SK-N-SH (cell line): ENCODE results near the gene AGBL3. TPM values are rescaled to one million over a fixed set of nuclear protein-coding genes. Genes with fewer than 3 reads are reported as not detected.

Source experiments
- CTCF ChIA-PET: fragments of 300-600, 350-600 bp; formaldehyde crosslinking; extraction: SDS; loops from one replicate; lab custom pipeline; 2021; lab: Yijun Ruan, JAX
- POLR2A ChIA-PET: fragments of 350-600 bp; sonication (Branson Sonifier 250); formaldehyde crosslinking; extraction: SDS; loops from one replicate; lab custom pipeline; 2020; ENCODE audit warnings: antibody characterized with exemption, inconsistent platforms; lab: Yijun Ruan, JAX
- DNase-seq: peaks from one replicate; pipeline ENCODE4 v3.0.0; 2012
- H2AFZ ChIP-seq: fragments of 200-600 bp; sonication (generic); 2 replicates; pipeline ENCODE4 v1.8.1; 2016; ENCODE audit warnings: antibody characterized with exemption, mild to moderate bottlenecking, low read depth
- H3F3A ChIP-seq: fragments of 200-600 bp; sonication (generic); replicated peaks from 2 replicates; pipeline ENCODE3; 2016; ENCODE audit warnings: antibody characterized with exemption, mild to moderate bottlenecking; ENCODE audit not compliant: insufficient read depth
- H3K27ac ChIP-seq, 2 experiments: fragments of 200-500 bp in 1 of 2; fragments of 200-600 bp in 1 of 2; sonication (Bioruptor generic) in 1 of 2; sonication (generic), shearing (Covaris generic) in 1 of 2; 2 replicates each; pipeline versions ENCODE4 v1.5.1 to v1.6.1; 2014 to 2016; ENCODE audit warnings: low read depth in 2 of 2, inconsistent platforms in 1 of 2, low read length in 1 of 2, mild to moderate bottlenecking in 1 of 2, mixed read lengths in 1 of 2
- H3K27me3 ChIP-seq: fragments of 200-600 bp; sonication (generic), shearing (Covaris generic); 2 replicates; pipeline ENCODE4 v1.6.1; 2016; ENCODE audit warnings: mixed run types; ENCODE audit not compliant: insufficient read depth
- H3K36me3 ChIP-seq, 2 experiments: fragments of 200-500 bp in 1 of 2; fragments of 200-600 bp in 1 of 2; sonication (Bioruptor generic) in 1 of 2; sonication (generic) in 1 of 2; replicated peaks in 1 of 2; 2 replicates each; pipeline versions ENCODE3 to v1.5.1; 2014 to 2016; ENCODE audit warnings: low read length in 1 of 2, mild to moderate bottlenecking in 1 of 2; ENCODE audit not compliant: insufficient read depth in 2 of 2, control insufficient read depth in 1 of 2
- H3K4me1 ChIP-seq, 2 experiments: fragments of 200-500 bp in 1 of 2; fragments of 200-600 bp in 1 of 2; sonication (Bioruptor generic) in 1 of 2; sonication (generic), shearing (Covaris generic) in 1 of 2; 2 replicates each; pipeline versions ENCODE4 v1.5.1 to v1.6.1; 2014 to 2016; ENCODE audit warnings: low read depth in 1 of 2, low read length in 1 of 2, mixed run types in 1 of 2; ENCODE audit not compliant: insufficient read depth in 2 of 2, control insufficient read depth in 1 of 2
- H3K4me2 ChIP-seq: fragments of 200-600 bp; sonication (generic), shearing (Covaris generic); 2 replicates; pipeline ENCODE4 v1.6.1; 2017; ENCODE audit warnings: mixed run types
- H3K4me3 ChIP-seq, 2 experiments: fragments of 200-500 bp in 1 of 2; fragments of 200-600 bp in 1 of 2; sonication (Bioruptor generic) in 1 of 2; sonication (generic), shearing (Covaris generic) in 1 of 2; 2 replicates each; pipeline versions ENCODE4 v1.5.1 to v1.8.1; 2014 to 2016; ENCODE audit warnings: low read depth in 2 of 2, inconsistent platforms in 1 of 2, low read length in 1 of 2, mild to moderate bottlenecking in 1 of 2, mixed read lengths in 1 of 2, moderate library complexity in 1 of 2
- H3K79me2 ChIP-seq: fragments of 200-600 bp; sonication (generic); 2 replicates; pipeline ENCODE4 v1.8.1; 2017; ENCODE audit warnings: mild to moderate bottlenecking; ENCODE audit not compliant: insufficient read depth
- H3K9ac ChIP-seq: fragments of 200-600 bp; sonication (generic); 2 replicates; pipeline ENCODE4 v1.6.1; 2017; ENCODE audit warnings: mixed run types
- H3K9me2 ChIP-seq: fragments of 200-600 bp; sonication (generic); 2 replicates; pipeline ENCODE4 v1.6.1; 2017; ENCODE audit warnings: mixed run types
- H3K9me3 ChIP-seq: fragments of 200-600 bp; sonication (generic); 2 replicates; pipeline ENCODE4 v1.6.1; 2017; ENCODE audit warnings: mixed run types, mild to moderate bottlenecking, moderate library complexity
- H4K20me1 ChIP-seq: fragments of 200-600 bp; sonication (generic); 2 replicates; pipeline ENCODE4 v1.6.1; 2017; ENCODE audit warnings: mild to moderate bottlenecking, mixed run types; ENCODE audit not compliant: insufficient read depth
- FOXM1 ChIP-seq: IDR thresholded peaks from 2 replicates; pipeline ENCODE4 v1.4.0; 2012; ENCODE audit warnings: low read depth, mild to moderate bottlenecking
- JUND ChIP-seq: IDR thresholded peaks from 2 replicates; pipeline ENCODE4 v1.4.0; 2012
- MXI1 ChIP-seq: IDR thresholded peaks from 2 replicates; pipeline ENCODE4 v1.6.1; 2012; ENCODE audit warnings: mild to moderate bottlenecking, low read depth, low read length, improper control_type of control experiment
- NFIC ChIP-seq: IDR thresholded peaks from 2 replicates; pipeline ENCODE4 v1.4.0; 2012; ENCODE audit warnings: borderline replicate concordance
- NRF1 ChIP-seq: IDR thresholded peaks from 2 replicates; pipeline ENCODE4 v1.6.1; 2012; ENCODE audit warnings: low read depth, mild to moderate bottlenecking, low read length
- PBX3 ChIP-seq: IDR thresholded peaks from 2 replicates; pipeline ENCODE4; 2012
- POLR2AphosphoS5 ChIP-seq: IDR thresholded peaks from 2 replicates; pipeline ENCODE4 v1.6.1; 2012; ENCODE audit warnings: low read depth, low read length
- RCOR1 ChIP-seq: fragments of 150-350 bp; IDR thresholded peaks from 2 replicates; pipeline ENCODE4 v1.6.1; 2017; ENCODE audit warnings: antibody characterized with exemption, low read length
- RXRA ChIP-seq: IDR thresholded peaks from 2 replicates; pipeline ENCODE4 v1.4.0; 2012; ENCODE audit warnings: low read depth, mild to moderate bottlenecking, borderline replicate concordance
- TAF1 ChIP-seq: IDR thresholded peaks from 2 replicates; pipeline ENCODE4 v1.6.1; 2012; ENCODE audit warnings: low read depth, mild to moderate bottlenecking, low read length, moderate library complexity, borderline replicate concordance
- TEAD4 ChIP-seq: IDR thresholded peaks from 2 replicates; pipeline ENCODE4 v1.4.0; 2012; ENCODE audit warnings: mild to moderate bottlenecking, borderline replicate concordance; ENCODE audit not compliant: insufficient read depth
- USF2 ChIP-seq: fragments of 150-350 bp; IDR thresholded peaks from 2 replicates; pipeline ENCODE4 v1.6.1; 2017; ENCODE audit warnings: antibody characterized with exemption, low read length, low read depth, borderline replicate concordance
- WGBS: methylation state at CpG from one replicate; pipeline ENCODE4 v1.1.6; 2017; ENCODE audit warnings: low lambda C conversion rate; 5-methylcytosine and 5-hydroxymethylcytosine counted together
- polyA plus RNA-seq, 3 experiments: library from polyadenylated mRNA; depleted of rRNA; stranded (reverse); fragments of >200 nt; gene quantifications; 2 replicates each; pipeline ENCODE4 v1.2.3, GENCODE V29; 2012
- TF ChIP-seq, protein P1 (sequence below): IDR thresholded peaks from 2 replicates; pipeline ENCODE4 v1.4.0; 2012; ENCODE audit warnings: low read depth
- TF ChIP-seq, protein P2 (sequence below): fragments of 150-350 bp; IDR thresholded peaks from 2 replicates; pipeline ENCODE4 v1.6.1; 2016; ENCODE audit warnings: mild to moderate bottlenecking, low read depth, low read length

The AGBL3 gene
- polyA plus RNA-seq, 1 of the 3 experiments (the other 2 are of a cell fraction) = 0.35 TPM

DNA sequence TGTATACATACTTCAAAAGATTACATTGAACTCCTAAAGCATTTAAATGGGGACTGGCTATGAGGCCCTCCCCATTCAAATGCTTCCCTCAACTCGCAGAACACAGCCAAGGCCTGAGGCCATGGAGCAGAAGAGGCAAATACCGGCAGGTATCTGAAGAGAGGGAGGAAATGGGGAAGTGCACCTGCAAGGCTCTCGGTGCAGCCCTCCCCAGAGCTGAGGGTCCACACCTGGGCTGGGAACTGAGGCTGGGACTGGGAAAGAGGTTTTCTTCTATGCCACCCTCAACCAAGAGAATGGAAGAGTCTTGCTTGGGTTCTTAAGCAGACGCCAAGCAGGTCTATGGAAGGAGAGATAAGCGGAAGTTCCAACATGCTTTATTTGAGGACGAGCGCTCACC lies 197.2 kb downstream of the AGBL3 start (continued):
- TF ChIP-seq TAF1 = no peak
- TF ChIP-seq POLR2AphosphoS5 = no peak
- no peak for TF ChIP-seq FOXM1
- TF ChIP-seq, protein P1, sequence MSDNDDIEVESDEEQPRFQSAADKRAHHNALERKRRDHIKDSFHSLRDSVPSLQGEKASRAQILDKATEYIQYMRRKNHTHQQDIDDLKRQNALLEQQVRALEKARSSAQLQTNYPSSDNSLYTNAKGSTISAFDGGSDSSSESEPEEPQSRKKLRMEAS = no peak
- TF ChIP-seq TEAD4 = no peak

DNA sequence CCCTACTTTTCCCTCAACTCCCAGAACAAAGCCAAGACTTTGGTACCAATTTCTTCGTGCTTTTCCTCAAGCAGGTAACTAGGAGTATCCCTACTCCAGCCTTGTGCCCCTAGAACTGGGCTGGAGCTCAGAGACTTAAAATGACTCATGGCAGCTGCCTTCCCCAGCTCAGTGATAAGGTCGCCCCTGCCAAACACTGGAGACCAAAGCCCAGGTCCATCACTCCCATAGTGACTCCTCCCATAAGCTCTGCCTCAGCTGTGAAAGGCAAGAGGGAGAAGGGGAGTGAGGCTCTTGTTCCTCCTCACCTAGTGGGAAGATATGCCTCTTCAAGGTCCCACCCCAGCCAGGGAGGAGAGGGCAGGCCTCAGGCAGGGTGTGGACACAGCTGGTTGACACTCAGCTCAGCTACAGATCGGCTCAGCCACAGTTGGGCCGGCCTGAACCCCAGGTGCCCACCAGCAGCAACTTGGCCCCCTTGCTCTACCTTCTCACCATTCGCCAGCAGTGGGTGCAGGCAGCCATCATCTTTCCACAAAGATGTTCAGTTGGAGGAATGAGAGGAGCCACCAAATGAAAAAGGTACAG lies 198.0 kb downstream of the AGBL3 start:
- H3K36me3 ChIP-seq = peaks cover 14 to 45% of the 10 kb centered on the region in 2 experiments
- no peaks in the 10 kb centered on the region for H3K27me3 ChIP-seq
- no peaks in the 10 kb centered on the region for H3F3A ChIP-seq
- no peak overlapping the region for H3K27ac ChIP-seq
- H3K9ac ChIP-seq = no peak overlapping the region
- ChIA-PET CTCF (interaction anchor here (1.1 kb wide), 1 partner anchor 13 kb away, joined by 6 read pairs; the partner anchor contains the start of gene CYREN), POLR2A (no interaction called here)
- no peak for DNase-seq
- no peak overlapping the region for H3K4me2 ChIP-seq
- peaks cover 0 to 3% of the 10 kb centered on the region in 2 experiments; a peak in 1 of 4 replicates for H3K4me1 ChIP-seq
- no peaks in the 10 kb centered on the region for H3K79me2 ChIP-seq
- TF ChIP-seq RXRA (no peak), POLR2AphosphoS5 (no peak), RCOR1 (no peak), NRF1 (no peak), TAF1 (no peak), USF2 (no peak), PBX3 (no peak), MXI1 (no peak), JUND (no peak), NFIC (no peak)
- TF ChIP-seq, protein P2, sequence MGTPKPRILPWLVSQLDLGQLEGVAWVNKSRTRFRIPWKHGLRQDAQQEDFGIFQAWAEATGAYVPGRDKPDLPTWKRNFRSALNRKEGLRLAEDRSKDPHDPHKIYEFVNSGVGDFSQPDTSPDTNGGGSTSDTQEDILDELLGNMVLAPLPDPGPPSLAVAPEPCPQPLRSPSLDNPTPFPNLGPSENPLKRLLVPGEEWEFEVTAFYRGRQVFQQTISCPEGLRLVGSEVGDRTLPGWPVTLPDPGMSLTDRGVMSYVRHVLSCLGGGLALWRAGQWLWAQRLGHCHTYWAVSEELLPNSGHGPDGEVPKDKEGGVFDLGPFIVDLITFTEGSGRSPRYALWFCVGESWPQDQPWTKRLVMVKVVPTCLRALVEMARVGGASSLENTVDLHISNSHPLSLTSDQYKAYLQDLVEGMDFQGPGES = no peak
- no peaks in the 10 kb centered on the region for H3K9me2 ChIP-seq
- H2AFZ ChIP-seq = no peak overlapping the region
- 87% methylated on average over 5 of the region's 5 CpGs for WGBS
- H3K4me3 ChIP-seq = no peak overlapping the region
- no peaks in the 10 kb centered on the region for H4K20me1 ChIP-seq
- peaks cover 28% of the 10 kb centered on the region for H3K9me3 ChIP-seq

Other genes starting within 250 kb of the AGBL3 start
- 299 and 303 TPM in 2 replicates for gene CALD1, start 206.9 kb upstream of the AGBL3 start, polyA plus RNA-seq (2012; rRNA removed)
- 0.10 and 0.12 TPM in 2 replicates for gene TMEM140, start 161.6 kb downstream of the AGBL3 start, polyA plus RNA-seq (2012; rRNA removed)
- gene CYREN, start 184.2 kb downstream of the AGBL3 start, polyA plus RNA-seq (2012; rRNA removed) = 53.4 and 60.6 TPM in 2 replicates
- 8.4 and 8.9 TPM in 2 replicates for gene WDR91, start 225.0 kb downstream of the AGBL3 start, polyA plus RNA-seq (2012; rRNA removed)
- gene STRA8, start 247.3 kb downstream of the AGBL3 start, polyA plus RNA-seq (2012; rRNA removed) = not detected in 2 replicates